Heart left ventricle (tissue), 16 donors: ENCODE results near the gene ASIC4. TPM values are rescaled to one million over a fixed set of nuclear protein-coding genes. Genes with fewer than 3 reads are reported as not detected.
A peak's percentile ranks its signal among the peaks of the same experiment; 100 is the strongest.

ENCODE experiments used
- ATAC-seq, 4 donors: fragments of 200-7000 bp; cut with Tn5 transposase; one replicate each; pipeline ENCODE4 v1.9.1; 2020 to 2022; ENCODE audit warnings: moderate library complexity in 4 of 4, mild to moderate bottlenecking in 3 of 4, moderate number of reproducible peaks in 1 of 4
- DNase-seq, 5 donors: peaks; one replicate each; pipeline ENCODE4 v3.0.0-alpha.2; 2020
- H3K27ac ChIP-seq, 12 donors: fragments of 200-600 bp; sonication (generic) in 4 of 12; one replicate each; pipeline versions ENCODE4 v1.5.0 to v1.8.0; 2016 to 2022; ENCODE audit warnings: mild to moderate bottlenecking in 2 of 12
- H3K27me3 ChIP-seq, 9 donors: fragments of 200-600 bp; sonication (generic) in 2 of 9; one replicate each; pipeline versions ENCODE4 v1.5.1 to v1.8.0; 2016 to 2022; ENCODE audit warnings: mild to moderate bottlenecking in 3 of 9
- H3K36me3 ChIP-seq, 9 donors: fragments of 200-600 bp; sonication (generic) in 2 of 9; one replicate each; pipeline versions ENCODE4 v1.5.0 to v1.8.0; 2018 to 2022; ENCODE audit warnings: mild to moderate bottlenecking in 2 of 9
- H3K4me1 ChIP-seq, 12 donors: fragments of 200-600 bp; sonication (generic) in 4 of 12; one replicate each; pipeline versions ENCODE4 v1.5.0 to v1.8.0; 2016 to 2022; ENCODE audit warnings: mild to moderate bottlenecking in 3 of 12
- H3K4me3 ChIP-seq, 12 donors: fragments of 200-600 bp; sonication (generic) in 4 of 12; one replicate each; pipeline versions ENCODE4 v1.5.0 to v1.8.0; 2017 to 2022; ENCODE audit warnings: mild to moderate bottlenecking in 9 of 12, moderate library complexity in 4 of 12
- H3K9me3 ChIP-seq, 12 donors: fragments of 200-600 bp; sonication (generic) in 4 of 12; one replicate each; pipeline versions ENCODE4 v1.5.0 to v1.8.0; 2016 to 2022; ENCODE audit warnings: mild to moderate bottlenecking in 1 of 12
- CTCF ChIP-seq, 12 donors: fragments of 200-600 bp; sonication (generic) in 4 of 12; IDR thresholded peaks; one replicate each; pipeline versions ENCODE4 v1.5.0 to v1.8.0; 2018 to 2022; ENCODE audit warnings: antibody characterized with exemption in 12 of 12, mild to moderate bottlenecking in 5 of 12
- POLR2A ChIP-seq, 2 donors: fragments of 450-650 bp; IDR thresholded peaks; one replicate each; pipeline ENCODE4 v1.6.1; 2017; ENCODE audit warnings: antibody characterized with exemption in 2 of 2, mild to moderate bottlenecking in 2 of 2, moderate library complexity in 2 of 2
- WGBS, 4 donors: extraction: QIAGEN DNeasy Blood & Tissue Kit in 2 of 4; methylation state at CpG; one replicate each; pipeline versions ENCODE4 v1.1.5 to v1.1.7; 2013 to 2018; 5-methylcytosine and 5-hydroxymethylcytosine counted together
- intact Hi-C, 10 donors: fragments of 100-400 bp; cut with DNase I; formaldehyde crosslinking; loops; one replicate each; pipeline versions ENCODE4 v1.11.1 to v1.14.2; 2022
- polyA plus RNA-seq, 2 donors: library from polyadenylated mRNA; stranded (reverse); fragments of 200-250 nt; gene quantifications; one replicate each; pipeline ENCODE4 v1.2.3, GENCODE V29; 2013
- total RNA-seq, 9 donors: library from RNA; depleted of rRNA in 2 of 9; stranded (reverse); fragments of >200 nt in 2 of 9; fragmentation: NEBNext Ultra II Directional in 3 of 9; extraction: Animal tissue kit (Norgen Biotek cat#: 25700) in 3 of 9; gene quantifications; one replicate each; pipeline versions ENCODE4 v1.1.0 to v1.2.4, GENCODE V29; 2016 to 2023
- donor health status: ischemic (EF 13 %, LVEDD 7.1; RV severe dilation, severe dysfunction).
- donor health status: healthy with polysubstance abuse.
- donor health status: DM: no; HTN: yes; CAD: no.
- donor health status: DM: no; HTN: no; CAD: no.
- donor health status: ischemic (EF 25% LVEDD 6.9; RV normal size, moderate dysfunction).
- donor health status: ischemic (EF 25% LVEDD 5.7; RV mildly dilated, moderate dysfunction).
- donor health status: healthy.
- donor health status: DM: yes; HTN: yes; CAD: no.
- donor health status: ischemic (EF 35%, LVEDD 5.7; RV mildly dilated, moderate dysfunction).
- donor health status: nonischemic (EF 11% LVEDD 7.7; RV severe dilation, severe dysfunction).
- donor health status: DM: yes; HTN: yes; CAD: no.
- donor health status: PGD.
- donor health status: ischemic (EF 29% LVEDD 5.4; RV normal size, mild dysfunction).
- donor health status: nonischemic (EF 23%, LVEDD 6.1; RV moderate dilation, normal function).

The ASIC4 gene
- total and polyA plus RNA-seq, 11 donors: 0.03 to 0.10 (median 0.08) TPM; not detected in 8

- no peaks in the 10 kb centered on the region for H3K9me3 ChIP-seq
- no peaks in the 10 kb centered on the region for H3K36me3 ChIP-seq
- H3K4me3 ChIP-seq: peak overlapping the region in 1 of 12 donors; percentile 11
- peak in 2 of 5 donors; percentile 48 to 56 for DNase-seq
- WGBS, 4 donors: 15 to 16% (median 16%) methylated on average over 13 to 14 of the region's 14 CpGs
- peaks cover 8 to 64% (median 18%) of the 10 kb centered on the region in 9 donors for H3K27me3 ChIP-seq
- intact Hi-C loops: loop anchor here in 1 of 10 donors (2.0 kb wide), 1 partner anchor 44 kb away; no protein-coding TSS in a partner anchor
- H3K4me1 ChIP-seq: peaks cover 0 to 44% (median 18%) of the 10 kb centered on the region in 12 donors
- ATAC-seq: peak; percentile 47 to 70 (median 66)
- TF ChIP-seq POLR2A (IDR thresholded peaks at IDR 0.05) (no peak), CTCF (IDR thresholded peaks at IDR 0.05) (peak; percentile 25 to 69 (median 56))
- peak overlapping the region in 10 of 12 donors; percentile 15 to 80 (median 54) for H3K27ac ChIP-seq
Measured at GRCh38 chr2:219521066-219521880, 7.0 kb downstream of the ASIC4 start.

GRCh38 chr2:219522111-219523030, 8.1 kb downstream of the ASIC4 start:
- DNase-seq (no peak), ATAC-seq (peak in 1 of 4 donors; percentile 28)
- H3K27ac ChIP-seq: peak overlapping the region in 10 of 12 donors; percentile 22 to 80 (median 49)
- H3K27me3 ChIP-seq: peaks cover 8 to 73% (median 16%) of the 10 kb centered on the region in 9 donors
- H3K4me3 ChIP-seq: peak overlapping the region in 10 of 12 donors; percentile 1 to 41 (median 25)
- H3K4me1 ChIP-seq: peaks cover 0 to 55% (median 23%) of the 10 kb centered on the region in 12 donors
- intact Hi-C loops: no loop called here
- no peaks in the 10 kb centered on the region for H3K9me3 ChIP-seq
- H3K36me3 ChIP-seq: no peaks in the 10 kb centered on the region
- WGBS, 4 donors: 3 to 8% (median 5%) methylated on average over 52 to 70 of the region's 70 CpGs
- no peak for TF ChIP-seq POLR2A (IDR thresholded peaks at IDR 0.05)
- no peak for TF ChIP-seq CTCF (IDR thresholded peaks at IDR 0.05)

- WGBS, 4 donors: 34 to 45% (median 38%) methylated on average over 6 to 24 of the region's 24 CpGs
- Histone ChIP-seq H3K36me3 (no peaks in the 10 kb centered on the region), H3K4me1 (peaks cover 0 to 56% (median 23%) of the 10 kb centered on the region in 12 donors), H3K27ac (peak overlapping the region in 4 of 12 donors; percentile 39 to 80 (median 60)), H3K9me3 (no peaks in the 10 kb centered on the region), H3K27me3 (peaks cover 8 to 78% (median 16%) of the 10 kb centered on the region in 9 donors), H3K4me3 (peak overlapping the region in 10 of 12 donors; percentile 1 to 41 (median 25))
- no peak for DNase-seq
- no peak for TF ChIP-seq POLR2A (IDR thresholded peaks at IDR 0.05)
- no peak for TF ChIP-seq CTCF (IDR thresholded peaks at IDR 0.05)
- ATAC-seq: no peak
- intact Hi-C loops: no loop called here
Measured at GRCh38 chr2:219523031-219523671, 8.9 kb downstream of the ASIC4 start.
